Psoas muscle (tissue), 8 donors: ENCODE results near the gene XXYLT1. TPM values are rescaled to one million over a fixed set of nuclear protein-coding genes. Genes with fewer than 3 reads are reported as not detected.
A peak's percentile ranks its signal among the peaks of the same experiment; 100 is the strongest.

Experiments used
- ATAC-seq, 4 donors: fragments of 200-7000 bp; cut with Tn5 transposase; one replicate each; pipeline ENCODE4 v1.9.1; 2020; ENCODE audit warnings: moderate library complexity in 3 of 4, mild to moderate bottlenecking in 2 of 4
- DNase-seq, 2 donors: peaks; one replicate each; pipeline ENCODE4 v3.0.0-alpha.2; 2020
- H3K27ac ChIP-seq: fragments of 200-600 bp; one replicate; pipeline ENCODE4 v1.8.0; 2022
- H3K27me3 ChIP-seq, 3 donors: fragments of 200-600 bp in 1 of 3; one replicate each; pipeline versions ENCODE4 v1.6.1 to v1.8.0; 2013 to 2022; ENCODE audit warnings: low read length in 2 of 3, mild to moderate bottlenecking in 2 of 3, moderate library complexity in 1 of 3; ENCODE audit not compliant: insufficient read depth in 3 of 3
- H3K36me3 ChIP-seq, 2 donors: fragments of 200-600 bp in 1 of 2; one replicate each; pipeline versions ENCODE4 v1.6.1 to v1.8.0; 2013 to 2022; ENCODE audit warnings: low read depth in 1 of 2, mild to moderate bottlenecking in 1 of 2, moderate library complexity in 1 of 2; ENCODE audit not compliant: insufficient read depth in 1 of 2
- H3K4me1 ChIP-seq: fragments of 200-600 bp; one replicate; pipeline ENCODE4 v1.8.0; 2022
- H3K4me3 ChIP-seq: fragments of 200-600 bp; one replicate; pipeline ENCODE4 v1.8.0; 2022; ENCODE audit warnings: mild to moderate bottlenecking
- H3K9me3 ChIP-seq: fragments of 200-600 bp; one replicate; pipeline ENCODE4 v1.8.0; 2022
- WGBS, 3 donors: extraction: QIAGEN DNeasy Blood & Tissue Kit; methylation state at CpG; one replicate each; pipeline versions ENCODE4 v1.1.6 to v1.1.7; 2013; 5-methylcytosine and 5-hydroxymethylcytosine counted together
- intact Hi-C, 2 donors: fragments of 100-400 bp; cut with DNase I; formaldehyde crosslinking; loops; one replicate each; pipeline versions ENCODE4 v1.11.0 to v1.14.2; 2022
- polyA plus RNA-seq, 3 donors: library from polyadenylated mRNA; stranded (reverse); fragments of 200-250 nt; gene quantifications; one replicate each; pipeline ENCODE4 v1.2.3, GENCODE V29; 2013
- total RNA-seq, 4 donors: library from RNA; stranded (reverse); fragmentation: NEBNext Ultra II Directional in 2 of 4; extraction: Animal tissue kit (Norgen Biotek cat#: 25700) in 2 of 4; gene quantifications; one replicate each; pipeline versions ENCODE4 v1.2.1 to v1.2.4, GENCODE V29; 2021 to 2023
- TF ChIP-seq, protein P1 (sequence below): fragments of 200-600 bp; IDR thresholded peaks from one replicate; pipeline ENCODE4 v1.8.0; 2022; ENCODE audit warnings: antibody characterized with exemption
- donor health status: healthy with polysubstance abuse.
- donor health status: DM: no; HTN: no; CAD: no; lungs with moderate emphysema.
- donor health status: Bipolar disorder and iron deficiency.
- donor health status: healthy.
- donor health status: DM: yes; HTN: yes; CAD: no.
- donor health status: DM: no; HTN: no; CAD: no.
- donor health status: DM: no; HTN: no; CAD: no.
- donor health status: DM: yes; HTN: yes; CAD: no.

The XXYLT1 gene
- total and polyA plus RNA-seq, 7 donors, result 0.86 to 3.5 (median 1.8) TPM

DNA sequence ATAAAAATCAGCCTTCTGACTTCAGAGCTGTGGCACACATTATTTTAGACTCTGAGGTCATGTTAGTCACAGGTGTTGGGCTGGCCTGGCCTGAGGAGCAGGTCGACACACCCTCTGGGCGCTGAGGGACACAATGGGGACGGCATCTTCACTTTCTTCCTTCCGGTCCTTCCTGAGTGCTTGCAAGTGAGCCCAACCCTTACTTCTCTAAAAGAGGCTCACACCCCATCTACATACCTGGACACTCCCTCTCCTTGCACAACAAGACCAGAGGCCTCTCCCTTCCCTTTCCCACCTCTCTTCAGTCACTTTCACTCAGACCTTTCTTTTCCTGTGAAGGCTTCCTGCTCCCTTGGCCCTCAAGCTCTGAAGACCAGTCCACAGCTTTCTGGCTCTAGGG, 85.4 kb downstream of the XXYLT1 start:
- no peak overlapping the region for H3K27ac ChIP-seq
- WGBS, 3 donors, result 74 to 92% (median 82%) methylated on average over 4 of the region's 4 CpGs
- ATAC-seq, result peak in 1 of 4 donors; percentile 37

DNA sequence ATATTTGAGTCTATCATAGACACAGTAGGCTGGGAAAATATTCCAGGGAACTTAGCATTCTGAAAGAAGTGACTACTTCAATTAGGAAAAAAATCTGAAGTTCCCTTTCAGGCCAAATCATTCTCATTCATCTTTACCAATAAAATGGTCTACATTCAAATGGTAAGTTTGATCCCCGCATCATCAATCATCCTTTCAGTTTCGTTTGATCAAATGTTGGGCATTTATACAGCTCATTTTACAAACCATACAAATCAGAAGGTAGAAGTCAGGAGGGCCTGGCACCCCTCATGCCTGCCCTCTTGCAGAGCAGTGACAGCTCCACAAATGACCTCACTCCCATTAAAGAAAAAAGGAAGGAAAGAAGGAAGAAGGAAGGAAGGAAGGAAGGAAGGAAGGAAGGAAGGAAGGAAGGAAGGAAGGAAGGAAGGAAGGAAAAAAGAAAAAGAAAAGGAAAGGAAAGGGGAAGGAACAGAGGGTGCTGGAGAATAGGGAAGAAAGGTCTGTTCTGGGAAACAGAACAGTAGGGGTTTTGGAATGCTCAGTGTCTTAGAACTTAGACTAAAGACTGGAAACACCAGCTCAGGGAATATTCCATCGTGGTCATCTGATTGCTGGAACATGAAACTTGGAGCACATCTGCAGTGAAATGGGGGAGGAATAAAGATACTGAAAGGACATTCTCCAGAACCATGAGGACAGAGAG, 86.1 kb downstream of the XXYLT1 start:
- H3K27ac ChIP-seq, result no peak overlapping the region
- no peaks in the 10 kb centered on the region for H3K27me3 ChIP-seq
- TF ChIP-seq, protein P1, sequence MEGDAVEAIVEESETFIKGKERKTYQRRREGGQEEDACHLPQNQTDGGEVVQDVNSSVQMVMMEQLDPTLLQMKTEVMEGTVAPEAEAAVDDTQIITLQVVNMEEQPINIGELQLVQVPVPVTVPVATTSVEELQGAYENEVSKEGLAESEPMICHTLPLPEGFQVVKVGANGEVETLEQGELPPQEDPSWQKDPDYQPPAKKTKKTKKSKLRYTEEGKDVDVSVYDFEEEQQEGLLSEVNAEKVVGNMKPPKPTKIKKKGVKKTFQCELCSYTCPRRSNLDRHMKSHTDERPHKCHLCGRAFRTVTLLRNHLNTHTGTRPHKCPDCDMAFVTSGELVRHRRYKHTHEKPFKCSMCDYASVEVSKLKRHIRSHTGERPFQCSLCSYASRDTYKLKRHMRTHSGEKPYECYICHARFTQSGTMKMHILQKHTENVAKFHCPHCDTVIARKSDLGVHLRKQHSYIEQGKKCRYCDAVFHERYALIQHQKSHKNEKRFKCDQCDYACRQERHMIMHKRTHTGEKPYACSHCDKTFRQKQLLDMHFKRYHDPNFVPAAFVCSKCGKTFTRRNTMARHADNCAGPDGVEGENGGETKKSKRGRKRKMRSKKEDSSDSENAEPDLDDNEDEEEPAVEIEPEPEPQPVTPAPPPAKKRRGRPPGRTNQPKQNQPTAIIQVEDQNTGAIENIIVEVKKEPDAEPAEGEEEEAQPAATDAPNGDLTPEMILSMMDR, result no peak
- H3K36me3 ChIP-seq, result no peaks in the 10 kb centered on the region
- H3K9me3 ChIP-seq, result no peaks in the 10 kb centered on the region
- 71 to 82% (median 78%) methylated on average over 3 of the region's 3 CpGs for WGBS, 3 donors
- no peak overlapping the region for H3K4me3 ChIP-seq
- ATAC-seq (no peak), DNase-seq (no peak)
- intact Hi-C loops, result no loop called here
- H3K4me1 ChIP-seq, result peaks cover 12% of the 10 kb centered on the region

More for the DNA sequence above, 85.4 kb downstream of the XXYLT1 start:
- intact Hi-C loops, result no loop called here
- TF ChIP-seq, protein P1, result no peak
- Histone ChIP-seq H3K9me3 (peaks cover 1% of the 10 kb centered on the region), H3K36me3 (no peaks in the 10 kb centered on the region), H3K27me3 (no peaks in the 10 kb centered on the region), H3K4me3 (no peak overlapping the region), H3K4me1 (peaks cover 12% of the 10 kb centered on the region)
- no peak for DNase-seq

DNA sequence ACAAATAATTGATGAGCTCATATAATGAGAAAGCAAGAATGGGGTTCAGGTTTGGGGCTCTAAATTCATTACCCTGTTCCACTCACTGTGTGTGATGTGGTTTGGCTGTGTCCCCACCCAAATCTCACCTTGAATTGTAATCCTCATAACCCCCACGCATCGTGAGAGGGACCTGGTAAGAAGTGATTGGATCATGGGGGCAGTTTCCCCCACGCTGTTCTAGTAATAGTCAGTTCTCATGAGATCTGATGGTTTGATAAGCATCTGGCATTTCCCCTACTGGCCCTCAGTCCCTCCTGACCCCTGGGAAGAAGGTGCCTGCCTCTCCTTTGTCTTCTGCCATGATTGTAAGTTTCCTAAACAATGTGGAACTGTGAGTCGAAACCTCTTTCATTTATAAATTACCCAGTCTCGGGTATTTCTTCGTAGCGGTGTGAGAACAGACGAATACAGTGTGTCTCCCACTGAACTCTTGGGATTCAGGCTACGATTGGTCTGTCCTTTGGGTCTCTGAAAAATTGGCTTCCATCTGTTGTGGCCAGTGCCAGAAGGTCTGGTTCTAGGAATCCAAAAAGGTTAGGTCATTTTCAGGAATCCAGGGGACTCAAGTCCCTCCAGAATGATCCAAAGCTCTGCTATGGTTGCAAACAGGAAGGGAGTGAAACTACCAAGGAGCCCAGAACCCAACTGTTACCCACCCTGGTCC, 87.7 kb downstream of the XXYLT1 start:
- DNase-seq, result no peak
- Histone ChIP-seq H3K27me3 (no peaks in the 10 kb centered on the region), H3K4me1 (peaks cover 14% of the 10 kb centered on the region), H3K9me3 (no peaks in the 10 kb centered on the region), H3K4me3 (no peak overlapping the region), H3K36me3 (no peaks in the 10 kb centered on the region), H3K27ac (peak overlapping the region; percentile 42)
- no peak for ATAC-seq
- TF ChIP-seq, protein P1, result no peak
- 67 to 73% (median 70%) methylated on average over 9 of the region's 9 CpGs for WGBS, 3 donors
- intact Hi-C loops, result no loop called here

DNA sequence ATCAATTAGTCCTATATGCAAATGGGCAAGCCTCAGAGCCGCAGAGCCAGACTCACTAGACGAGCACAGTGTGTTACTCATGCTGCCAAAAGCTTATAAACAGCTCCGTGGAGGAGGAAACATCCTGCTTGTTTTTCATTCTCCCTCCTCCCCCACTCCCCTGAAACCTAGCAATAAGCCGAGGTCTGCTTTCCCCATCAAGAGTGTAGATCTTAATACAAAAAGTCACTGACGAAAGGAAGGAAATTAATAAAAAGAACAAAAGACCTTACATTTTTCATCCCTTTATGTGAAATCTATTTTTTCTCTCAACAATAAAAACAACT, 88.5 kb downstream of the XXYLT1 start:
- peak overlapping the region; percentile 42 for H3K27ac ChIP-seq
- H3K4me3 ChIP-seq, result no peak overlapping the region
- ATAC-seq (no peak), DNase-seq (no peak)
- H3K4me1 ChIP-seq, result peaks cover 7% of the 10 kb centered on the region
- no peaks in the 10 kb centered on the region for H3K9me3 ChIP-seq
- H3K27me3 ChIP-seq, result no peaks in the 10 kb centered on the region
- TF ChIP-seq, protein P1, result no peak
- WGBS, 3 donors, result 50 to 61% (median 56%) methylated on average over 5 of the region's 5 CpGs
- intact Hi-C loops, result no loop called here
- no peaks in the 10 kb centered on the region for H3K36me3 ChIP-seq
